ENCODE data around the gene SPSB1.

SPSB1 gene

GRCh38 chr1:9344426-9345200 is 51.9 kb downstream of the SPSB1 start:
- no peak for DNase-seq (ENCODE audit: low read depth)

DNA sequence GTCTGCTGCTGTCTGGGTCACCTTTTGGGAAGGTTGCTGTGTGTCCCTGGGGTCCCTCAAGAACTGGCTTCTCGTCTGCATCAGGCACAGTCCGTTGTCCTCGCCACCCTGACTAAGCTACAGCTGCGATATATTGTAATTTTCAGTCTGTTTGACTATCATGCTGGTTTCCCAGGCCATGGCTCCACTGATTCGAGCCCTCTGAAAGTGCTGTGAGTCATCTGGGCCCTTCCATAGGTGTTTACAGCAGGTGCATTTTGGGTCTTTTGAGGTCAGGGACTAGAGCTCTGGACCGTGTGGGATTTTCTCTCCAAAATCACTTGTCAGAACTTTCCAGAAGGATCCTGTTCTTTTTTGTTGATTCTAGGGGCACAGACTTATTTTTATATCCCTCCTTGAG is 52.8 kb downstream of the SPSB1 start:
- no peak for DNase-seq (ENCODE audit: low read depth)

DNA sequence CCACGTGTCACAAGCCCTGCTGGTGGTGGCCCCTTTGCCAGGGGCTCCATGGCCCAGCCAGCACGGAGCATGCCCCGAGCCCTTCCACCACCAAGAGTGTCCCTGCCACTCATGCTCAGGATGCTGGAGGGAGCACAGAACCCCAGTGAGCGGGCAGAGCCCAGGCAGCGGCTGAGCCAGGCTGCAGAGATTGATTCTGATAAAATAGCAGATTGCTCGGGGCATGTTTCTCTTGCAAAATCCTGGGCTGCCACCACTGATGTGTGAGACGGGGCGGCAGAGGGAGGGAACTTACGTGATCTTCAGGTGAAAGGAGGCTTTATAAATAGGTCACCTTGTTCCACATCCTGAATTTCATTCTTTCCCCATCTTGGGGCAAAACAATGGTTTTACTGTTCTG is 53.2 kb downstream of the SPSB1 start:
- DNase-seq (ENCODE audit: low read depth): no peak

DNA sequence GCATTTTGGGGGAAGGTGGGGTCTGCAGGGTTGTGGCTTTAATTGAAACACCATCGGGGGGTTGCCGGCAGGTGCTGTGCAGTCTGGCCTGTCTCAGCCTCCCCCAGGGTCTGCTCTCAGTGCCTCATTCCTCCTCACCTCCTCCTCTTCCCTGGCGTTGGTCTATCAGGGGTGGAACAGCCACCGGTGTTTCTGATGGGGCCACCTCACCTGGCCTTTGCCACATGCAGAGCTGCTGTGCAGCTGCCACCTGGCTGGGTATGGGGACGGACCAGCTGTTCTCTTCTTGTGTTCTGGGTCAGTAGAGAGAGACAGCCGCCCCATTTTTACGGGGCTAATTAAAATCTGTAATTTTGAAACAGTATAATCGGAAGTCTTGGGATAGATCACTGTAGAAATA is 53.9 kb downstream of the SPSB1 start:
- DNase-seq (ENCODE audit: low read depth): no peak

- no peak for DNase-seq (ENCODE audit: low read depth)
These were observed 54.6 kb downstream of the SPSB1 start for GRCh38 chr1:9347095-9347850.

DNA sequence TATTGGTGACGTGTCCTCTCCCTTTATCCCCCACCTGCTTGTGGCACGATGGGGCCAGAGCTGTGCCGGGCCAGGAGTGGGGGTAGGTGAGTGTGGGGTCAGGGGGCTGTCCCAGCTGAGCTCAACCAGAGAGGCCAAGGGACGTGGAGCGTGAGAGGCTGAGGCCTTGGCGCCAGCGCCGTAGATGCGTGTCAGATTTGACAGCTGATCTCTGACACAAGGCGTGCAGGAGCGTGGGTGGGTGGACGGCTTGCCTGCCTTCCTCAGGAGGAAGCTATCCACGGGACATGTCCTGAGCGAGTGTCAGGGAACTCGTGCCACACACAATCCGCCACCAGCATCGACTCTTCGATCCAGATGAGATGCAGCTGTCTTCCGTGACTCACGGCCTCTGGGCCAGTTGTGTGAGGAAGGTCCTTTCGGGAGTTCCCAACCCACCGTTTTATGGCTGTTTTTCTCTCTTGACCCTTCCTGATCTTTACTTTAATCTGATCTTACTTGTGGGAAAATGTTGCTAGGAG is 56.7 kb downstream of the SPSB1 start:
- no peak for DNase-seq (ENCODE audit: low read depth)

DNA sequence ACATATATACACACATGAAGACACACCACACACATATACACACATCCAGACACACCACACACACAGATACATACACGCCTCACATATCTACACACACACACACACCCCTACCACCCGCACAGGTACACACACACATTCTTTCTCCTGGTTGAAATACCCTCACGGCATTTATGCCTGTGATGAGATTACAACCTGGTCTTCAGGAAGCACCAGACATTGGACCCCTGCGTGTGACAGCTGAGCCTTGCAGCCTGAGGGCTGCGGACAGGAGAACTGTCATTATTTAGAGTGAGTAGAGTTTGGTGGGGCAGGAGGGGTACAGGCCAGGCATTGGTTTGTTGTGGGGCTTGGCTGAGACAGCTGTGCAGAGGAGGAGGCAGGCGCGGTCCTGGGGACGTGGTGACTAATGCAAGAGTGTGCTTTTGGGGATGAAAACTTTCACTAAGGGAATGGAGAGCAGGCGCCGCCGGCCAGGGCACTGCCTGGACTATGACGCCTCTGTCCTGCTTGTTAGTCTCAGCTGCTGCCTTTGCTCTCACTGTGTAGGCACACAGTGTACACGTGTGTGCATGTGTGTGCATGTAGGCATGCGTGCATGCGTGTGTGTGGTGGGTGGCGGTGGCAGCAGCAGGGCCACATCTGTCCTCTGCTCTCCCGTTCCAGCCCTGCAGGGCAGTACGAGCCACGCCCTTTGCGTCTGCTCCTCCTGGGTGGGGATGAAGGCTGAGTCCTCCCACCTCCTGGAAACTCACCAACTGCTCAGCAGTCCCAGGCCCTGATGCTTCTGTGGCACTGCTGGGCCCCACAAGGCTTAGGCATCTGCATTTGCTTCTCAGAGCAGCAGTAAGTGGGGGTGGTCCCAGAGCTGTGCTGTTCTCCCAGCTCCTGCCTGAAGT is 57.6 kb downstream of the SPSB1 start:
- DNase-seq (ENCODE audit: low read depth): no peak

DNA sequence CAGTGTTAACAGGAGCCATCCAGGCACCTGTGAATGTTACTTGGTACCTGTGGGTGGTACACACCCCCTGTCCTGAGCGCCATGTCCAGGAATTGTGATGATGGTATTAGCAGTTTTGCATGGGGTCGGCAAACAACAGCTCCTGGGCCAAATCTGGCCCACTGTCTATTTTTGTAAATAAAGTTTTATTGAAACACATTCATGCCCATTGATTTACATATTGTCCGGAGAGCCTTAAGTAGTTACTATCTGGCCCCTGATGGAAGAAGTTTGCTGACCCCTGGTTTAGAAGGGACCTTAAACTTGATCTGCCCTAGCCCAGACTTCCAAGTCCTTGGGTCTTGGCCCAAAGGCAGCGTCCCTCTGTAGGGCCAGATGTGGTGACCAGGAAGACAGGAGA is 58.3 kb downstream of the SPSB1 start:
- no peak for DNase-seq (ENCODE audit: low read depth)

- DNase-seq (ENCODE audit: low read depth): no peak
These were observed 59.1 kb downstream of the SPSB1 start for GRCh38 chr1:9351654-9352271.

GRCh38 chr1:9352377-9353134 is 59.9 kb downstream of the SPSB1 start:
- no peak for DNase-seq (ENCODE audit: low read depth)

DNA sequence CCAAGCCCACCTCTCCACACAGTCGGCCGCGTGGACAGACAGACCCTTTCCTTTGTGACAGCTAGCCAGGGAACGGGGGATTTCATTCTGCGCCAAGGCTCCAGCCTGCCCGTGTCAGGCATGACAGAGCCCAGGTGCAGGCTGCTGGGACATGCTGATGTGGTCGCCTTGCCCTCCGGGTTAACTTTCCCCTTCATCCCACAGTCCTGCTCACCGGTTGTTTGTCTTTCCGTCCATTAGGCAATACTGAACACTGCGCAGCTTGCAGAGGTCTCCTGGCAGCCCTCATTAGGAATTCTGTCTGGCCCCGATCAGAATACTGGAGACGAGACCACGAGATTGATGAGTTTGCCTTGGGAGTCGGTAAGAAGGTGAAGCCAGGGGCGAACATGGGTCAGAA is 62.8 kb downstream of the SPSB1 start:
- no peak for DNase-seq (ENCODE audit: low read depth)

DNA sequence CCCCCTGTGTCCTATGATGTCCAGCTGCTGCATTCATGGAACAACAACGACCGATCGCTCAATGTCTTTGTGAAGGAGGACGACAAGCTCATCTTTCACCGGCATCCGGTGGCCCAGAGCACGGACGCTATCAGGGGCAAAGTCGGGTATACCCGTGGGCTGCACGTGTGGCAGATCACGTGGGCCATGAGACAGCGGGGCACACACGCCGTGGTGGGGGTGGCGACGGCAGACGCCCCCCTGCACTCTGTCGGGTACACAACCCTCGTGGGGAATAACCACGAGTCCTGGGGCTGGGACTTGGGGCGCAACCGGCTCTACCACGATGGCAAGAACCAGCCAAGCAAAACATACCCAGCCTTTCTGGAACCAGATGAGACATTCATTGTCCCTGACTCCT is 63.3 kb downstream of the SPSB1 start:
- no peak for DNase-seq (ENCODE audit: low read depth)

DNA sequence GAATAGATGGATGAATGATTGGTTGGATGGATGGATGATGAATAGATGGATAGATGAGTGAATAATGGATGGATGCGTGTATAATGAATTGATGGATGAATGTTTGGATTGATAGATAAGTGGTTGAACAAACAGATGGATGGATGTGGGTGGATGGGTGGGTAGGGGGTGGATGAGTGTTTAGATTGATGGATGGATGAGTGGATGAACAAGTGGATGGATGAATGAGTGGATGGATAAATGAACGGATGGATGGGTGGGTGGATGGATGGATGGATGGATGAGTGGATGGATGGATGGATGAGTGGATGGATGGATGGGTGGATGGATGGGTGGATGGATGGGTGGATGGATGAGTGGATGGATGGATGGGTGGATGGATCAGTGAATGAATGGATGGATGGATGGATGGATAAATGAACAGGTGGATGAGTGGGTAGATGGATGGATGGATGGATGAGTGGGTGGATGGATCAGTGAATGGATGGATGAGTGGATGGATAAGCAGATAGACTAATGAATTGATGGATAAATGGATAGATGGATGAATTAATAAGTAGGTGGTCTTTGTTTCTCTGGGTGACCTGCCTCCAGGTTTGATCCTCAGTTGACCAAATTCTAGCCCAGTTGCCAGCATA is 64.3 kb downstream of the SPSB1 start:
- no peak for DNase-seq (ENCODE audit: low read depth)

GRCh38 chr1:9357958-9358357 is 65.3 kb downstream of the SPSB1 start:
- no peak for DNase-seq (ENCODE audit: low read depth)

DNA sequence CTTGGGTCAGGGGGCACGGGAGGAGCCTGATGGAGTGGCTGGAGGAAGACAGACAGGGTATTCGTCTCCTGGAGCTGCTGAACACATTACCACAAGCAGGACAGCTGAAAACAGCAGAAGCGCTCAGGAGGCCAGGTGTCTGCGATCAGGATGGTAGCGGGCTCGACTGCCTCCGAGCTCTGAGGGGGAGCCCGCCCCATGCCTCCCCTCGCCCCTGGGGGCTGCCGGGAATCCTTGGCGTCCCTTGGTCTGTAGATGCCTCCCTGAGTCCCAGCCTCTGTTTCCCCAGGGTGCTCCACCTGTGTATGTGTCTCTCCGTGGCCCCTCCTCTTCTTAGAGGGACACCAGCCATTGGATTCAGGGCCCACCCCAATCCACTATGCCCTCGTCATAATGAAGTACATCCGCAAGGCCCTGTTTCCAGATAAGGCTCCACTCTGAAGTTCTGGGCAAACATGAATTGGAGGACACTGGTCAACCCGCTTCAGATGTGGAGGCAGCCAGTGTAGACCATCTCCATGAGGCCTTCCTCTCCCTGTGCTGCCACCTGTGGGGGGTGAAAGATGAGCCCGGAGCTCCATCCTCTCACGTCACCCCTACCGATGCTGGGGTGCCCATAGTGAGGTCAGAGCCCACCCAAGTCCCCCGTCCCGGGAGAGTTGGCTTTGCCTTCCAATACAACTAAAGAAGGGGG is 67.8 kb downstream of the SPSB1 start:
- DNase-seq (ENCODE audit: low read depth): no peak

GRCh38 chr1:9361630-9362260 is 69.1 kb downstream of the SPSB1 start:
- no peak for DNase-seq (ENCODE audit: low read depth)

DNA sequence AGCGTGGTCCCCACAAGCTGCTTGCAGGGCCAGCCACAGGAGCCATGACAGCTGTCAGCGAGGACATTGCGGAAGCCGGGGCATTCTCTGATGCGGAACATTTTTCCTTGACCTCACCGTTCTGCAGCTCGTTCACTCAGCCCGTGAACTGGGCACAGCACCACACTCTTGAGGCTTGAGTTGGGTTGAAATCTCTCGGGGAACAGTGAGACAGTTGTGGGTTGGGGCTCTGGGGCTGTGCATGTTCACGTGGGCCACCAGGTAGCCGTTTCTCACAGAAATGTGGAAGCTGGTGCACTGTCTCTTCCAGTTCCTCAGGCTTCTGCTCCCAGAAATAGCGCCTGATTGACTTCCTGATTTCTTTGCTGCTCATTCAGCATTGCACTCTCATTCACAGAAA is 69.8 kb downstream of the SPSB1 start:
- DNase-seq (ENCODE audit: low read depth): no peak

- DNase-seq (ENCODE audit: low read depth): no peak
These were observed 70.4 kb downstream of the SPSB1 start for GRCh38 chr1:9363061-9363471.

DNA sequence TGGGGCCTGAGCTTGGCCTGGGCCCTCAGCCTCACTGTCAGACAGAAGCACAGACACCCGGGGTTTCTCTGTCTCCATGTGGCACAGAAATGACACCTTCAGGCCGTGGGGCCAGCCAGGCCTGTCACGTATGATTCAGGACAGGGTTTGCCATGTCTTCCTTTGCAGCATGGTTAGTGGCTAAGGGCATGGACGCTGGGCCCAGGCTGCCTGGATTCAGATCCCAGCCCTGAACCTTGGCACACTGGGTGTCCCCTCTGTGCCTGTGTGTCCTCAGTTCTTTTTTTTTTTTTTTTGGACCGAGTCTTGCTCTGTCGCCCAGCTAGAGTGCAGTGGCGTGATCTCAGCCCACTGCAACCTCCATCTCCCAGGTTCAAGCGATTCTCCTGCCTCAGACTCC is 73.6 kb downstream of the SPSB1 start:
- DNase-seq (ENCODE audit: low read depth): no peak

Measured in stimulated activated CD8-positive, alpha-beta memory T cell treated with anti-CD3 and anti-CD28 coated beads, Interleukin-15, amount 100 ng/mL, for 24 hours (primary cell).